AG09309 (cell line): ENCODE results near the gene IRF2BPL.

Source experiments
- DNase-seq: peaks from one replicate; pipeline ENCODE4 v3.0.0-alpha.2; 2010; ENCODE audit warnings: low read depth
- H3K4me3 ChIP-seq: 2 replicates; pipeline ENCODE4 v1.5.1; 2011; ENCODE audit warnings: mild to moderate bottlenecking, low read depth, low read length, moderate library complexity; ENCODE audit not compliant: control insufficient read depth
- TF ChIP-seq, protein P1 (sequence below): IDR thresholded peaks from 2 replicates; pipeline ENCODE4 v1.5.1; 2011; ENCODE audit warnings: mild to moderate bottlenecking, low read depth, low read length, inconsistent platforms; ENCODE audit not compliant: insufficient read depth, control insufficient read depth; ENCODE audit errors: missing control alignments

Gene IRF2BPL

DNA sequence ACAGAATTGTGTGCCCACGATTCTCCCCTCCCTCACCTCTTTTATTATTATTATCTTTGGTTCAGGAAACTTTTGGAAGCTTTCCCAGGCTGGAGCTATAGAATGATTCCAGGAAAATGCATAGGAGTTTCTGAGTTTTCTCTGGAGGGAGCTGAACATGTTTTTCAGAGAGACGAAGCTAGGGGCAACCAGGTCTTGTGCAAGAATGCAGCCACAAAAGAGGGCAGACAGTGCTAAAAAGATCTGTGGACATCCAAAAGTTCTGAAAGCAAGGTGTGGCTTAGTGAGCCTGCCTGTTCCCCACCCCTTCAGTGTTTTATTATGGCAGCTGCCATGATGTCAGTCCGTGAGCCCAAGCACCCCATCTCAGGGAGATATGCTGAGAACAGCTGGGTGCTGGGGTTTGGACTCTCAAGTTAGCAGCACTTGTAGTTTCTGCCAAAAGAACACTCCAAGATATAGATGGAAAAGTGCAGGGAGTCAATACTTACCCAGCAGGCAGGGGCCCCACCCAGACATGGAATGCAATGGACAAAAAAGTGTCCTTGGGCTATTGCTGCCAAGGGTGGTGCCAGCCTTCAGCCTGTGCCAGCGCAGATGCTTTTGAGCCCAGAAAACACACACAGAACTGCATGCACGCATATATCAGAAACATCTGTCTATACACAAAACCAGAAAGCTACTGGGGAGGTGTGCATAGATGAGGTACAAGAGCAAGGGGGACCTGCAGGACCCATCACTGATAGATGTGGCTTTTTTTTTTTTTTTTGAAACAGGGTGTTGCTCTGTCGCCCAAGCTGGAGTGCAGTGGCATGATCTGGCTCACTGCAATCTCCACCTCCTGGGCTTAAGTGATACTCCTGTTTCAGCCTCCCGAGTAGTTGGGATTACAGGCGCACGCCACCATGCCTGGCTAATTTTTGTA is 17.0 kb upstream of the IRF2BPL start:
- TF ChIP-seq, protein P1, sequence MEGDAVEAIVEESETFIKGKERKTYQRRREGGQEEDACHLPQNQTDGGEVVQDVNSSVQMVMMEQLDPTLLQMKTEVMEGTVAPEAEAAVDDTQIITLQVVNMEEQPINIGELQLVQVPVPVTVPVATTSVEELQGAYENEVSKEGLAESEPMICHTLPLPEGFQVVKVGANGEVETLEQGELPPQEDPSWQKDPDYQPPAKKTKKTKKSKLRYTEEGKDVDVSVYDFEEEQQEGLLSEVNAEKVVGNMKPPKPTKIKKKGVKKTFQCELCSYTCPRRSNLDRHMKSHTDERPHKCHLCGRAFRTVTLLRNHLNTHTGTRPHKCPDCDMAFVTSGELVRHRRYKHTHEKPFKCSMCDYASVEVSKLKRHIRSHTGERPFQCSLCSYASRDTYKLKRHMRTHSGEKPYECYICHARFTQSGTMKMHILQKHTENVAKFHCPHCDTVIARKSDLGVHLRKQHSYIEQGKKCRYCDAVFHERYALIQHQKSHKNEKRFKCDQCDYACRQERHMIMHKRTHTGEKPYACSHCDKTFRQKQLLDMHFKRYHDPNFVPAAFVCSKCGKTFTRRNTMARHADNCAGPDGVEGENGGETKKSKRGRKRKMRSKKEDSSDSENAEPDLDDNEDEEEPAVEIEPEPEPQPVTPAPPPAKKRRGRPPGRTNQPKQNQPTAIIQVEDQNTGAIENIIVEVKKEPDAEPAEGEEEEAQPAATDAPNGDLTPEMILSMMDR = no peak
- no peak for DNase-seq
- no peak overlapping the region for H3K4me3 ChIP-seq

DNA sequence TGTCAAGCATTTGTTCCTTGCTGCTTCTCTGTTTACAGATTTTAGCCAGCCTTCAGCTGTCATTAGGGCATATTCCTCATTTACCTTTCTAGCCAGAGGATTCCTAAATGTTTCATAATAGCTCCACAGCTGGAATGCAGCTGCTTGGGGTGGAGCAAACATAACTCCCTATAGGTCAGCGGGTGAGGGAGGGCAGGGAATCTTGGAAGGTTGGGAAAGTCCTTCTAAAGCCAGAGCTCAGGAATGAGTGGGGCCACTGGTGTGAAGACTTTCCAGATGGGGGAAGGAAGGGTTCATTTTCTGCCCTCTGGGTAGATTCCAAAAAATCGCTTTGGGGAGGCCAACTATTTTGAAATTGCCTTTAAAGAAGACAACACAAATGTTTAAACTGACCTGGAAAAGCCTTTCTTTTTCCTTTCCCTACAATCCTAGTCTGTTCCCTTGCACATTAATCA is 16.3 kb upstream of the IRF2BPL start:
- no peak overlapping the region for H3K4me3 ChIP-seq
- TF ChIP-seq, protein P1 = no peak
- DNase-seq = no peak

DNA sequence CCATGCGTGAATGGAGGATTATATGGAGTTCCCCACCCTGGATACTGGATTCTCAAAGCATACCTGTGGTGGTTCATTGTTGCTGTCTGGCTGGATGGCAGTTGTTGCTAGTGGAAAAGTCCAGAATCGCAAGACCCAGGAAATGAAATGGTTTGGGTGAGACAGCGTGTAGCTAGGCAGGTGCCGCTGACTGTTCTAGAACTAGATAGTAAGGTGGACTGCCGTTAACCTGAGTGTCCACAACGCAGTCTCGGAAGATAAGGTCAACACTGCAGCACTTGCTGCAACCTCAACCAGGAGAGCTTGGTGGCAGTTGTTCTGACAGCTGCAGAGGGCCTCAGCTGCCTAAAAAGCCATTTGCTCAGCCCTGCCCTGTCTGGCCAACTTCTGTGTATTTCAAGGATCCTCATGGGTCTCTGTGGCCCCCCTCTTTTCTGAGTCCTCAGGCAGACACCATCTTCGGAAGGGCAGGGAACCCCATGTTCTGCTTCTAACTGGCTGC is 15.5 kb upstream of the IRF2BPL start:
- no peak for DNase-seq
- no peak overlapping the region for H3K4me3 ChIP-seq
- TF ChIP-seq, protein P1 = no peak

DNA sequence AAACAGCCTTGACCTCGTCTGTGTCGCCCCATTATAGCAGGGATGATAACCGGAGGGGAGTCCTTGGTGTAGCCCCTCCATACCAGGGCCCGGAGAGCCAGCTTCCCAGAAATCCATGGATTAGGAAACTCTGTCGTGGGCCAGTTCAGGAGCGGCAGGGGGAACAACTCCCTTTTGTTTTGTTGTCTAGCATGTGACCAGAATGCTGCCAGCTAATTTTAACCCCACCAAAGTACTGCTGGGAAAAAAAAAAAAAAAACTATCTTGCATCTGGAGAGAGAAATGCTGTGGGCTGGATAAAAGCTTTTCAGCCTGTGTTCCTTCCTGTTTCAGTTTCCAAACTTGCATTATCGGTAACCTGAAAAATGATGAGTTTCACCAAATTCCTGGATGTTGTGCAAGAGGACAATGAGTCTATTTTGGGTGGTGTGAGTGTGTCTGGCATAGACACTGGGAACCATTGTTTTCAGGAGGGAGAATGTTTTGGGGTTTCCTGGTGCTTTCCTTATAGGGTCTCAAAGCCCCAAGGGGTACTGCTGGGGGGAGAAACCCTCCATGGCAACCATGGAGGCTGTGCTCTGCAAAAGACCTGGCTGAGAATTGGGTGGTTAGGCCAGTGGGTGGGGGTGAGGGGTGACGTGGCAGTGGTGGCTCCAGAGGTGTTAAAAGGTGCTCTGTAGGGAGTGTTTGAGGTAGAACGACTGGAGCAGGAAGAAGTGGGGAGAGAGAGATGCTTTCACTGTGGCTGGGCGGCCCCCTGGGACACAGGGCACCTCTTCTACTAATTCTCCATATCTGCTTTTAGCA is 14.9 kb upstream of the IRF2BPL start:
- DNase-seq = peak; percentile 90
- TF ChIP-seq, protein P1 = no peak
- H3K4me3 ChIP-seq = peak overlapping the region; percentile 6; the same call in 1 of the 2 replicates

DNA sequence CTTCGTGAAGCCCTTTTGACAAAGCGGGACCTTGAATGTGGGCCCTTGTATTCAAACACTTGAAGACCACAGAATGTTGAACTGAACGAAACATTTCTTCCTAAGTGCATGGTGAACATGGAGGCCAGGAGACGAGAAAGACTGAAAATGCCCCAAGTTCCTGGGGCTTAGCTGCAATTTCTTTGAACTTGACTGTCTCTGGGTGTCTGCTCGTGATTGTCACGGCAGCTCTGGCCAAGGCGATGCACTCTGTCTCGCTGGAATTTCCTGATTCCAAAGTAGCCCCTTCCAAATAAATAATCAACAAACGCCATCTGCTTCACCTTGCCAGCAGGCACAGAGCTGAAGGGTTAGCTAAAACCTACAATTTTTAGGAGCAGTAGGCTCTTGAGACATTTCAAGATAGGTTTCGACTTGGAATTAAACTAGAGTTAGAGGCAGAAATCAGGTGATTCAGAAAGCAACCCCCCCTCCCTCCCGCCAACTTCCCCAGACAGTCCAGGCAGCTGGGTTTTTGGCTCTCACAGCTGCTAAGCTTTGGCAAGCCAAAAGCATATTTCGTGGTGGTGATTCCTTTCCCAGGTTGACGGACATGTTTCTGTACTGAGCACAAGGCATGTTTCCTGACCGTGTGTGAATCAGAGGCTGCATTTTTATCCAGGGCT is 13.5 kb upstream of the IRF2BPL start:
- DNase-seq = peak; percentile 87
- no peak overlapping the region for H3K4me3 ChIP-seq
- TF ChIP-seq, protein P1 = no peak
